CD4-positive, alpha-beta T cell (primary cell): ENCODE measurements around the gene CDK14. TPM values are rescaled to one million over a fixed set of nuclear protein-coding genes. Genes with fewer than 3 reads are reported as not detected.
"Not testable (repeated sequence)": the region's sequence is repeated elsewhere in the genome, so short reads cannot be mapped to it uniquely, and the experiment has no call there.

ENCODE experiments used
- ATAC-seq: fragments of 200-7000 bp; cut with Tn5 transposase; one replicate; pipeline ENCODE4 v1.10.0; 2022; ENCODE audit warnings: mild to moderate bottlenecking; ENCODE audit not compliant: poor library complexity
- CTCF ChIA-PET: fragments of 350-600 bp; sonication (Branson Sonifier 250); formaldehyde crosslinking; loops from one replicate; lab custom pipeline; 2021; ENCODE audit warnings: antibody characterized with exemption, inconsistent platforms; lab: Charles Lee
- POLR2A ChIA-PET: fragments of 350-600 bp; sonication (Branson Sonifier 250); formaldehyde crosslinking; loops from one replicate; lab custom pipeline; 2021; ENCODE audit warnings: antibody characterized with exemption, inconsistent platforms; lab: Charles Lee
- DNase-seq, 14 experiments: peaks; one replicate each; pipeline ENCODE4 v3.0.0-alpha.2; 2013 to 2020; ENCODE audit warnings: mixed read lengths in 2 of 14
- H3K27ac ChIP-seq, 2 donors: one replicate each; pipeline versions ENCODE4 v1.5.1 to v1.7.0; 2013; ENCODE audit warnings: low read length in 2 of 2, low read depth in 1 of 2, mild to moderate bottlenecking in 1 of 2
- H3K27me3 ChIP-seq, 2 experiments: 1 replicate in 1 of 2; 2 replicates in 1 of 2; pipeline versions ENCODE4 v1.6.1 to v1.7.0; 2013; ENCODE audit warnings: low read length in 2 of 2, control low read depth in 1 of 2, mild to moderate bottlenecking in 1 of 2, moderate library complexity in 1 of 2; ENCODE audit not compliant: insufficient read depth in 2 of 2, control insufficient read depth in 1 of 2
- H3K36me3 ChIP-seq: one replicate; pipeline ENCODE4 v1.6.1; 2013; ENCODE audit warnings: low read length, control low read depth; ENCODE audit not compliant: insufficient read depth
- H3K4me1 ChIP-seq: one replicate; pipeline ENCODE4 v1.6.1; 2013; ENCODE audit warnings: low read length, control low read depth; ENCODE audit not compliant: insufficient read depth
- H3K4me3 ChIP-seq: one replicate; pipeline ENCODE4 v1.5.1; 2013; ENCODE audit warnings: mild to moderate bottlenecking, low read length, moderate library complexity
- H3K9me3 ChIP-seq, 2 experiments: 1 replicate in 1 of 2; 2 replicates in 1 of 2; pipeline versions ENCODE4 v1.6.1 to v1.7.0; 2013; ENCODE audit warnings: low read length in 2 of 2, mild to moderate bottlenecking in 2 of 2, control low read depth in 1 of 2, moderate library complexity in 1 of 2; ENCODE audit not compliant: control insufficient read depth in 1 of 2, insufficient read depth in 1 of 2
- H3K27ac Mint-ChIP-seq: one replicate; pipeline ENCODE4 v1.8.0; 2020; ENCODE audit warnings: mixed read lengths
- H3K27me3 Mint-ChIP-seq: one replicate; pipeline ENCODE4 v1.8.0; 2021; ENCODE audit warnings: mixed read lengths
- H3K36me3 Mint-ChIP-seq: one replicate; pipeline ENCODE4 v1.8.0; 2021; ENCODE audit warnings: low read depth, mixed read lengths
- H3K4me1 Mint-ChIP-seq: one replicate; pipeline ENCODE4 v1.8.0; 2021; ENCODE audit warnings: low read depth, mixed read lengths
- H3K4me3 Mint-ChIP-seq: one replicate; pipeline ENCODE4 v1.8.0; 2020; ENCODE audit warnings: mild to moderate bottlenecking, mixed read lengths
- H3K9me3 Mint-ChIP-seq: one replicate; pipeline ENCODE4 v1.8.0; 2020; ENCODE audit warnings: mixed read lengths
- CTCF ChIP-seq: fragments of 200-600 bp; IDR thresholded peaks from one replicate; pipeline ENCODE4 v1.8.0; 2022; ENCODE audit warnings: antibody characterized with exemption, mild to moderate bottlenecking
- intact Hi-C, 2 experiments: fragments of 100-400 bp; cut with DNase I in 1 of 2; cut with micrococcal nuclease in 1 of 2; formaldehyde crosslinking; loops; one replicate each; pipeline versions ENCODE4 v1.15.1 to v1.9.0; 2023 to 2025; cut with DNase I, micrococcal nuclease
- total RNA-seq, 174 experiments: library from RNA in 2 of 174; stranded (reverse) in 2 of 174; gene quantifications; one replicate each; pipeline ENCODE4 v1.2.3 and lab custom pipeline; 2021 to 2026

Gene CDK14
- total RNA-seq, 2 experiments from 2014 or later = 0.45 to 0.47 TPM

DNA sequence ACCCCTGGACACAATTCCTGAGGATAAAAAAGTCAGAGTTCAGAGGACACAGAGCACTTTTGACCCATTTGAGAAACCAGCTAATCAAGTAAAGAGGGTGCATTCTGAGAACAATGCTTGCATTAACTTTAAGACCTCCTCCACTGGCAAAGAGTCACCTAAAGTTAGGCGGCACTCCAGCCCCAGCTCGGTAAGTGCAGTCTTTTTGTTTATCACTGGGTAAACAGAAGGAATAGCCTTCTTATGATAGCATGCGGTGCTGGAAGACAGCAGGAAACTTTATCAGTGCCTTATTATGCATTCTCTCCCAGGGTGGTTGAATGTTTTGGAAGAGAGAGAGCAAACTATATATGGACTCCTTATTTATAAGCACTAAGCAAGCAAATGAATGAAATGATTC is 130.5 kb downstream of the CDK14 start:
- ChIA-PET POLR2A (no interaction called here), CTCF (no interaction called here)
- DNase-seq = no peak
- no peaks in the 10 kb centered on the region for H3K36me3 ChIP-seq
- no peaks in the 10 kb centered on the region for H3K27me3 ChIP-seq
- TF ChIP-seq CTCF = no peak
- Mint-ChIP-seq H3K9me3 (peaks cover 3% of the 10 kb centered on the region), H3K27me3 (no peaks in the 10 kb centered on the region), H3K27ac (no peak overlapping the region), H3K4me3 (no peak overlapping the region), H3K4me1 (no peaks in the 10 kb centered on the region), H3K36me3 (no peaks in the 10 kb centered on the region)
- no peak for ATAC-seq
- H3K4me3 ChIP-seq = no peak overlapping the region
- intact Hi-C loops = no loop called here
- H3K9me3 ChIP-seq = no peaks in the 10 kb centered on the region
- no peak overlapping the region for H3K27ac ChIP-seq
- no peaks in the 10 kb centered on the region for H3K4me1 ChIP-seq

DNA sequence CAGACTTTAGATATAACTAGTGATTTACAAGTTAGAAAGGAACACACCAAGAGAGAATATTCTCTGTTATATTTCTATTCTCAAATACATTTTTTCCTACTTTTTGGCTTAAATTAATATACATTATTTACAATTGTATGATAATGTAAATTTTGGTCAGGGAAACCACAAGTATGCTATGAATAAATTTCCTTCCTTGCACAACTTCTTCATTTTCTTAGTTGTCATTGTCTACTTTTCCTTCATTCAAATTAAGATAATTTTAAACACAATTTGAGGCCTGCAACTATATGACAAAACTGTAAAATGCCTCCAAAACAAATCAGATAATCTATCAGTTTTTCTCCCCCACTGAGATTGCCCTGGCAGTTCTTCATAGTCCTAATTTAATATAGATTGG is 131.3 kb downstream of the CDK14 start:
- CTCF ChIA-PET = no interaction called here
- no peaks in the 10 kb centered on the region for H3K27me3 ChIP-seq
- no peaks in the 10 kb centered on the region for H3K36me3 ChIP-seq
- POLR2A ChIA-PET = no interaction called here
- ATAC-seq (no peak), DNase-seq (no peak)
- no peak overlapping the region for H3K27ac Mint-ChIP-seq
- no peak for TF ChIP-seq CTCF
- no peaks in the 10 kb centered on the region for H3K27me3 Mint-ChIP-seq
- no peak overlapping the region for H3K4me3 ChIP-seq
- H3K9me3 Mint-ChIP-seq = peaks cover 3% of the 10 kb centered on the region
- no peaks in the 10 kb centered on the region for H3K4me1 Mint-ChIP-seq
- intact Hi-C loops = no loop called here
- no peaks in the 10 kb centered on the region for H3K4me1 ChIP-seq
- H3K36me3 Mint-ChIP-seq = no peaks in the 10 kb centered on the region
- no peak overlapping the region for H3K4me3 Mint-ChIP-seq
- H3K27ac ChIP-seq = no peak overlapping the region
- no peaks in the 10 kb centered on the region for H3K9me3 ChIP-seq

DNA sequence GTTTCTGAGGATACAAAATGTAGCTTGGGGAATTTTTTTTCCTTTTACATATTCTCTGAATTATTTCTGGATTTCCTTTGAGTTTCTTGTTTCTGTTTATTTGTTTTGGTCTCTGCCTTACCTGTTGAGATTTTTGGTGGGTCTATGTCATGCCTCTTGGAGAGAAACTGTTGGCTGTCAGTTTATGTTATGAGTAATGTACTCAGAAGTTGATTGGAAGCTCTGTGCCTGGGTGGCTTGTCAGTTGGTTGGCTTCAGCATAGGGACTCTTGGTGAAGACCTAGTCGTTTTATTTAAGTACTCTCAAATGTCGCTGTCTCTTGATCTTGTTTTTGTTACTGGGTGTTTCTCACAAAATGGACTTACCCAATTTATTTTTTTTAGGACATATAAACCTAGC is 132.4 kb downstream of the CDK14 start:
- ATAC-seq = no peak
- Mint-ChIP-seq H3K27ac (no peak overlapping the region), H3K9me3 (peaks cover 11% of the 10 kb centered on the region), H3K4me1 (no peaks in the 10 kb centered on the region), H3K36me3 (no peaks in the 10 kb centered on the region), H3K4me3 (no peak overlapping the region), H3K27me3 (no peaks in the 10 kb centered on the region)
- POLR2A ChIA-PET = no interaction called here
- H3K4me1 ChIP-seq = no peaks in the 10 kb centered on the region
- CTCF ChIA-PET = no interaction called here
- H3K27ac ChIP-seq = no peak overlapping the region
- no peaks in the 10 kb centered on the region for H3K36me3 ChIP-seq
- no peak for TF ChIP-seq CTCF
- DNase-seq = no peak
- H3K27me3 ChIP-seq = no peaks in the 10 kb centered on the region
- intact Hi-C loops = no loop called here
- no peaks in the 10 kb centered on the region for H3K9me3 ChIP-seq
- H3K4me3 ChIP-seq = no peak overlapping the region

GRCh38 chr7:90735611-90736280 is 139.6 kb downstream of the CDK14 start:
- H3K27ac ChIP-seq, H3K36me3 ChIP-seq, intact Hi-C loops, H3K4me1 ChIP-seq, H3K27me3 Mint-ChIP-seq, H3K9me3 ChIP-seq, H3K4me3 Mint-ChIP-seq, ATAC-seq, POLR2A ChIA-PET, H3K36me3 Mint-ChIP-seq, H3K4me3 ChIP-seq, H3K27ac Mint-ChIP-seq, H3K4me1 Mint-ChIP-seq, H3K27me3 ChIP-seq, DNase-seq, CTCF ChIA-PET: not testable (repeated sequence)
- H3K9me3 Mint-ChIP-seq = peaks cover 13% of the 10 kb centered on the region
